ENCODE results near the gene KBTBD2.
"Not testable (repeated sequence)": the region's sequence is repeated elsewhere in the genome, so short reads cannot be mapped to it uniquely, and the experiment has no call there.

Gene KBTBD2

DNA sequence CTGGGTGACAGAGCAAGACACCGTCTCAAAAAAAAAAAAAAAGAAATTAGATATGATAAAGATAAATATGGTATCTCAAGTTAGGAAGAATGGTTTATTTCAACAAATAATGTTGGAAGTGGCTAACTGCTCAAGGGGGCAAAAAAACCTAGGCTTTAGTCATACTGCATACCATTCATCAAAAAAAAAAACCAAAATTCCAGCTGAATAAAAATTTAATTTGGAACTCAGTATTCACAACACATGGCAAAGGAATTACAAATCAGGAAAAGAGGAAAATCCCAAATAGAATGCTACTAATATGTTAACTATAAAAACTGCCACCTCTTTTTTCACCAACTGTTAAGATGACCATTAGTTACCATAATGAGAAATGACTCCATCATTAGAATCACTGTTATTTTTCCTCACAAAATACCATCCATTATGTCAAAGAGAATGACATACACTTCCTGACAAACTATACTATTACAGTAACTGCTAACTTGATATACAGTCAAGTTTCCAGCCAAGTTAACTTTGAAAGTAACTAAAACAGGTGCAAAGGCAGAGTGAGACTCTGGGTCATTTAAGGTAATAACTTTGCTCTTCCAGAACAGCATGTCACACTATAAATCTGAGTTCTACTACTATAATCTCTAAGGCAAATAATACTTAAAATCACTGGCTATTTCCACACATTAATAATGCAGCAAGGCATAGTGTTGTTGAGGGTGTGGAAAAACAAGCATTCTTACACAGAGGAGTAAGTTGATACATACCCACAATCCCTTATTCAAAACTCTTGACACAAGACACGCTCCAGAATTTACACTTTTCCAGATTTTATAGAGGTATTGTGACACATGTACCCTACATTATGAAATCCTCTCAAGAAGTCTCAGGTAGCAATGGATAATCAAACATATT lies 10.2 kb downstream of the KBTBD2 start:
- Mint-ChIP-seq H3K27me3 (no peaks in the 10 kb centered on the region), H3K4me3 (no peak overlapping the region), H3K4me1 (peaks cover 49% of the 10 kb centered on the region), H3K9me3 (no peaks in the 10 kb centered on the region), H3K27ac (no peak overlapping the region), H3K36me3 (ENCODE audit: low read depth) (peaks cover 13% of the 10 kb centered on the region)
- ATAC-seq, result no peak
- no peak for DNase-seq

DNA sequence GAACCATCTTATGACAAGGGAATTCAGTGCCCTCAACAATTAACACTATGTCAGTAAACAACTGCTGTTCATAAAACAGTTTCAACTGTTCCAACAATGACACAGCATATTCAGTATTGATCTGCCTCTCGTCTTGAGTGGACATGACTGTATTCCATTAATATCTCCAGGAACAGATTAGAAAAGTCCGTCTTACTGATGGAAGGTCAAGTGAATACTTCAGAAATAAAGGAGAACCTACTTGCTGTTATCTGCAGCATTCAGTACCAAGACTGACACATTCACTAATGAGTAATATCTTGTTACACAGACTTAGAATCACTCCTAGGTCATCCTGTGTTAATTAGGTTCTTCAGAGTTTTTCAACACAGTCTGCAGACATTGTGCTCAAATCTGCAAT lies 12.1 kb downstream of the KBTBD2 start:
- DNase-seq (no peak), ATAC-seq (peak; percentile 73)
- H3K27me3 Mint-ChIP-seq, result no peaks in the 10 kb centered on the region
- H3K9me3 Mint-ChIP-seq, result no peaks in the 10 kb centered on the region
- peaks cover 42% of the 10 kb centered on the region for H3K4me1 Mint-ChIP-seq
- H3K27ac Mint-ChIP-seq, result peak overlapping the region; percentile 47
- no peak overlapping the region for H3K4me3 Mint-ChIP-seq
- H3K36me3 Mint-ChIP-seq (ENCODE audit: low read depth), result peaks cover 18% of the 10 kb centered on the region

DNA sequence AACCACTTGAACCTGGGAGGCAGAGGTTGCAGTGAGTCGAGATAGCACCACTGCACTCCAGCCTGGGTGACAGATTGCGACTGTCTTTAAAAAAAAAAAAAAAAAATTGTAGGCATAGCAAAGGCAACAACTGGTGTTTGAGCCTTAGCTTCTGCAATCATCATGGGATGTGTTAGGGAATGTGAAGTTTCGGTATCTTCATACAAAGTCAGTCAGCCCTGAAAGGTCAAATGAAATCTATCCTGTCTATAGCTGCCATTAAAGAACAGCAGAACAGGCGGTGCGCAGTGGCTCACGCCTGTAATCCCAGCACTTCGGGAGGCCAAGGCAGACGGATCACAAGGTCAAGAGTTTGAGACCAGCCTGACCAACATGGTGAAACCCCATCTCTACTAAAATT lies 13.5 kb downstream of the KBTBD2 start:
- not testable (repeated sequence) for ATAC-seq, H3K4me3 Mint-ChIP-seq, DNase-seq, H3K9me3 Mint-ChIP-seq, H3K27ac Mint-ChIP-seq, H3K27me3 Mint-ChIP-seq
- peaks cover 21% of the 10 kb centered on the region for H3K36me3 Mint-ChIP-seq (ENCODE audit: low read depth)
- H3K4me1 Mint-ChIP-seq, result peaks cover 33% of the 10 kb centered on the region

DNA sequence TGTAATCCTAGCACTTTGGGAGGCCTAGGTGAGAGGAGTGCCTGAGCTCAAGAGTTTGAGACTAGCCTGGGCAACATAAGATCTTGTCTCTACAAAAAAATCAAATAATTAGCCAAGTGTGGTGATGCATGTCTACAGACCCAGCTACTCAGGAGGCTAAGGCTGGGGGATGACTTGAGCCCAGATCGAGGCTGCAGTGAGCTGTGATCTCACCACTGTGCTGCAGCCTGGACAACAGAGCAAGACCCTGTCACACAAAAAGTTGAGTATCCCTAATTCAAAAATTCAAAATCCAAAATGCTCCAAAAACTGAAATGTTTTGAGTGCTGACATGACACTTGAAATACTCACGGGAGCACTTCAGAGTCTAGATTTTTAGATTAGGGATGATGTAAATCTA lies 19.1 kb downstream of the KBTBD2 start:
- no peak for DNase-seq
- Mint-ChIP-seq H3K9me3 (no peaks in the 10 kb centered on the region), H3K27me3 (no peaks in the 10 kb centered on the region), H3K27ac (no peak overlapping the region), H3K4me1 (peaks cover 31% of the 10 kb centered on the region), H3K36me3 (ENCODE audit: low read depth) (peaks cover 61% of the 10 kb centered on the region), H3K4me3 (no peak overlapping the region)
- ATAC-seq, result no peak

DNA sequence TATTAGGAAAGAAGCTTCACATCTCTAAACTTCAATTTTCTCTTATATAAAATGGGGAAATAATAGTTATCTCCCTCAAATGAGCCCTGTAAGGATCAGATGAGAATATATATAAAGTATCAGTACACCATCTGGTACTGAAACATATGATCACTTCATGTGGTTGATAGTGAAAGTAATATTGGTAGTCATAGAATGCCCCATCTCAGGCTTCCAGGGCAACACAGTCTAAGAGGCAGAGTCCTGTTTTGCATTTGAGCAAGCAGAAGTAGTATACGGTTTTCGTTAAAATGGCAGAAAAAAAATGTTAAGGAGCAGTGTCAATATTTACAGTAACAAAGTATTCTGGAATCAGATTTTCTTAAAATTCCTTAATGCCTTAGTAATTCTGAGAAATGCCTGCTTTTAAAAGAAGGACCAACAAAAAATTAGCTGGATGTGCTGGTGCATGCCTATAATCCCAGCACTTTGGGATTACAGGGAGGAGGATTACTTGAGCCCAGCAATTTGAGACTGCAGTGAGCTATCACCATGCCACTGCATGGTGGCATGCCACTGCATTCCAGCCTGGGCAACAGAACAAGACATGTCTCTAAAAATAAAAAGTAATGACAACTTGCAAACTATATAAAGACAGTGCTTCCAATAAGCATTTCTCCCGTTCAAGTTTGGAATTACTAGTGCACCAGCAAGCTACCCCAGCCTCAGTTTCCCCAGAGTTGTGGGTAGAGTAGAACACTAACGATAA lies 19.8 kb downstream of the KBTBD2 start:
- Mint-ChIP-seq H3K4me1 (peaks cover 28% of the 10 kb centered on the region), H3K36me3 (ENCODE audit: low read depth) (peaks cover 61% of the 10 kb centered on the region), H3K27me3 (no peaks in the 10 kb centered on the region), H3K27ac (peak overlapping the region; percentile 7), H3K9me3 (peaks cover 3% of the 10 kb centered on the region), H3K4me3 (no peak overlapping the region)
- ATAC-seq (peak; percentile 86), DNase-seq (no peak)

DNA sequence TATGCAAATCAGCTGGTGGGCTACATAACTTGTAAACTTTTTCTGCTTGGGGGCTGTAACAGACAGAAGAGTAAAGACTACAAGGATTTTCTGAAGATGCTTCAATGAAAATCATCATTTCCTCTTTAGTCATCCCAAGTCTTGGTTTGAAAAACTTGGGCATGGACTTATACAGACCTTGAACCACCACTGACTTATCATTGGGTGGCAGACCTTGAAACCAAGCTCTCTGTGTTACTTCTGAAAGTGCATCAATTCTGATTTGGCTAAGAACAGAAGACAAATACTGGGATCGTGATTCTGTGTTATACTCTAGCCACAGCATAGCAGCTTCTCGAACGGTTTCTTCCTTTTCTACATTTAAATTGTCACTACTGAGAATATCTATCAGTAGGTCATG lies 21.3 kb downstream of the KBTBD2 start:
- no peaks in the 10 kb centered on the region for H3K27me3 Mint-ChIP-seq
- ATAC-seq (no peak), DNase-seq (no peak)
- H3K36me3 Mint-ChIP-seq (ENCODE audit: low read depth), result peaks cover 72% of the 10 kb centered on the region
- H3K4me3 Mint-ChIP-seq, result no peak overlapping the region
- peaks cover 10% of the 10 kb centered on the region for H3K9me3 Mint-ChIP-seq
- no peak overlapping the region for H3K27ac Mint-ChIP-seq
- H3K4me1 Mint-ChIP-seq, result peaks cover 23% of the 10 kb centered on the region

DNA sequence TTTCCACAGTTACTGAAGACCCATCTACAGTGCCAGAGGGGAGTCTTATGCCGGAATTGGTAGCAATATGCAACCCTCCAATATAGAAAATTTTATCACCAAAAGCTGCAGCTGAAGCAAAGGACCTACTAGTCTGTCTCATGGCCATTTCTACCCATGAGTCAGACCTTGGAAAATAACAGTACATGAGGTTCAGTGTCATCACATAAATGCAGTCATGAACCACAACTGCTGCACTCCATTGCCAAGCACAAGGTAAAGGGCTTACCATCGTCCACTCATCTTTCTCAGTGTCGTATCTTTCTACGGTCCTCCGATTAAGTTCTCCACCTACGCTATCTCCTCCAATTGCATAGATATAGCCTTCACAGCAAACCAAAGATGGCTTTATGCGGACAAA lies 21.8 kb downstream of the KBTBD2 start:
- H3K9me3 Mint-ChIP-seq, result peaks cover 10% of the 10 kb centered on the region
- peaks cover 23% of the 10 kb centered on the region for H3K4me1 Mint-ChIP-seq
- H3K27ac Mint-ChIP-seq, result peak overlapping the region; percentile 17
- ATAC-seq (peak; percentile 50), DNase-seq (no peak)
- no peak overlapping the region for H3K4me3 Mint-ChIP-seq
- no peaks in the 10 kb centered on the region for H3K27me3 Mint-ChIP-seq
- H3K36me3 Mint-ChIP-seq (ENCODE audit: low read depth), result peaks cover 69% of the 10 kb centered on the region

DNA sequence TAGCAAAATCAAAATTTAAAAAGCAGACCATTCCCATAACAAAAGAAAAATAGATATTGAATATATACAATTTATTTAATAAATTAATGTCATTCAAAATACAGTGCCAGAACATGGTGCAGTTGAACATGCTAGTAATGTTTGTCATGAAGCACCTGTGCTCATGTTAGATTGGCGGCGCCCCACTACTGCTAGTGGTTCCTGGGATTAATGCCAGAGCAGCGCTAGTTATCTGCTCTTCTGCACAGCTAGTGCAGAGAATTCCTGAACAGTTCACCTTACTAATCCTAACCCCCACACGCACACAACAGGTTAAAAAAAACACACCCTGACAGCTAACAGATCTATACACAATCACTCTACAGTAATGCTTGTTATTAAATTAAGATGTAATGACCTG lies 23.4 kb downstream of the KBTBD2 start:
- Mint-ChIP-seq H3K9me3 (peaks cover 10% of the 10 kb centered on the region), H3K4me3 (no peak overlapping the region), H3K36me3 (ENCODE audit: low read depth) (peaks cover 66% of the 10 kb centered on the region), H3K27me3 (no peaks in the 10 kb centered on the region), H3K27ac (no peak overlapping the region), H3K4me1 (peaks cover 23% of the 10 kb centered on the region)
- no peak for ATAC-seq
- DNase-seq, result no peak

DNA sequence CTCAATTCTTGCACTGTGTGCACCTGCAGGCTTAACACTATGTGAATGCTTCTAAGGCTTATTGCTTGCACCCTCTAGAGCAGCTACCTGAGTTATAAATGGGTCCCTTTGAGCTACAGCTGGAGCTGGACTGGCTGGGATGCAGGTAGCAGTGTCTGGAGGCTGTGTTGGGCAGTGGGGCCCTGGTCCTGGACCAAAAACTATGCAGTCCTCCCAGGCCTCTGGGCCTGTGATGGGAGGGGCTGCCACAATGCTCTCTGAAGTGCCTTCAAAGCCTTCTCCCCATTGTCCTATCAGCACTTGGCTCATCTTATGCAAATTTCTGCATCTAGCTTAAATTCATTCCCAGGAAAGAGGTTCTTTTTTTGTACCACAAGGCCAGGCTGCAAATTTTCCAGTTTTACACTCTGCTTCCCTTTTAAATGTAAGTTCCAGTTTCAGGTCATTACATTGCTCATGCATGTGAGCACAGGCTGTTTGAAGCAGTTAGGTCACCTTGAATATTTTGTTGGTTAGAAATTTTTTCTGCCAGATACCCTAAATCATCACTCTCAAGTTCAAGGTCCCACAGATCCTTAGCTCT lies 26.0 kb downstream of the KBTBD2 start:
- no peak for ATAC-seq
- Mint-ChIP-seq H3K27ac (no peak overlapping the region), H3K27me3 (no peaks in the 10 kb centered on the region), H3K9me3 (peaks cover 10% of the 10 kb centered on the region), H3K4me3 (no peak overlapping the region), H3K4me1 (peaks cover 10% of the 10 kb centered on the region), H3K36me3 (ENCODE audit: low read depth) (peaks cover 45% of the 10 kb centered on the region)
- DNase-seq, result no peak

DNA sequence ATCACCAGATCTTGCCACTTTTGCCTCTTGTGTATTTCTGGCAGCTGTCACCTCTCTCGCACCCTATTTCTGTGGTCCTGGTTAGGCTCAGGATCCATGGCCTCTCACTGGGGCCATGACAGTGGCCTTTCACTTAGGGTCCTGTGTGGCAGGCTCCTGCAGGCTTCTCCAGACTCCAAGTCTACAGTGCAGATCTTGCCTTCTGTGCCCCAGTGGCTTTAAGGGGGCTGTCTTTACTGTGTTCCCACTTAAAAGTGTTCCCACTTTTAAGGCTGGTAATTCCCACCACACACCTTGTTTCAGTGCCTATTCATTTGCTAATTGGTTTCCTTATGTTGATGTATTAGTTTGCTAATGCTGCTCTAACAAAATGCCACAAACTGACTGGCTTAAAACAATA lies 27.7 kb downstream of the KBTBD2 start:
- H3K9me3 Mint-ChIP-seq, H3K4me3 Mint-ChIP-seq, H3K4me1 Mint-ChIP-seq, H3K27me3 Mint-ChIP-seq, H3K27ac Mint-ChIP-seq, DNase-seq, ATAC-seq: not testable (repeated sequence)
- H3K36me3 Mint-ChIP-seq (ENCODE audit: low read depth), result peaks cover 30% of the 10 kb centered on the region

DNA sequence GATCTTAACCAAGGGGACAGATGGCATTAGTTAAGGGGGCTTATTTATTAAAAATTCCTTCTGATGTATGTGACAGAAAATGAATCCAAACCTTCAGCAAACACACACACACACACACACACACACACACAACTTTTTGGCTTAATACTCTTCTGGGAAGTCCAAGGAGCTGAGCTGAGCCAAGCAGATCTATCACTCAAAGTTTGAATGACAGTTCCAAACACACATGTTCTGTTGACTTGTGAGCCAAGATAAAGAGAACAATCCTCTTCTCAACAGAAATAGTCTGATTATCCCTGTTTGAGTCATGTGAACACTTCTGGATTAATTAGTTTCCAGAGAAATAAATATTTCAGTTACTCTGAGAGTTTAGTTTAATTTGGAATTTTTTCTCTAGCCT lies 31.5 kb downstream of the KBTBD2 start:
- H3K36me3 Mint-ChIP-seq (ENCODE audit: low read depth), result no peaks in the 10 kb centered on the region

DNA sequence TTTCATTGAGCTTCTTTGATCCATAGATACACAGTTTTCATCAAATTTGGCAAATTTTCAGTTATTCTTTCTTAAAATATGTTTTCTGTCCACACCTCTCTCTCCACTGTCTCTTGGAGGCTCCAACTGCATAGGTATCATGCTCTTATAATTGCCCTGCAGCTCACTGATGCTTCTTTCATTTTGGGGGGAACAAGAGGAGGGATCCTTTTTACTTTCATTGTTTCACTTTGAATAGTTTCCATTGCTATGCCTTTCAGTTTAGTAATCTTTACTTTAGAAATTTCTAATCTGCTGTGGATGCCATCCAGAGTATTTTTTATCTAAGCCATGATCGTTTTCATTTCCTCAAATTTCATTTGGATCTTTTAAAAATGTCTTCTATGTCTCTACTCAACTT lies 32.9 kb downstream of the KBTBD2 start:
- Mint-ChIP-seq H3K4me3 (no peak overlapping the region), H3K4me1 (peaks cover 12% of the 10 kb centered on the region), H3K27me3 (peaks cover 13% of the 10 kb centered on the region), H3K36me3 (ENCODE audit: low read depth) (no peaks in the 10 kb centered on the region), H3K9me3 (no peaks in the 10 kb centered on the region), H3K27ac (no peak overlapping the region)
- peak; percentile 20 for ATAC-seq
- no peak for DNase-seq

More for the DNA sequence above, 31.5 kb downstream of the KBTBD2 start:
- DNase-seq, result no peak
- Mint-ChIP-seq H3K9me3 (no peaks in the 10 kb centered on the region), H3K27me3 (peaks cover 3% of the 10 kb centered on the region), H3K4me3 (no peak overlapping the region), H3K4me1 (peaks cover 12% of the 10 kb centered on the region), H3K27ac (no peak overlapping the region)
- ATAC-seq, result no peak

DNA sequence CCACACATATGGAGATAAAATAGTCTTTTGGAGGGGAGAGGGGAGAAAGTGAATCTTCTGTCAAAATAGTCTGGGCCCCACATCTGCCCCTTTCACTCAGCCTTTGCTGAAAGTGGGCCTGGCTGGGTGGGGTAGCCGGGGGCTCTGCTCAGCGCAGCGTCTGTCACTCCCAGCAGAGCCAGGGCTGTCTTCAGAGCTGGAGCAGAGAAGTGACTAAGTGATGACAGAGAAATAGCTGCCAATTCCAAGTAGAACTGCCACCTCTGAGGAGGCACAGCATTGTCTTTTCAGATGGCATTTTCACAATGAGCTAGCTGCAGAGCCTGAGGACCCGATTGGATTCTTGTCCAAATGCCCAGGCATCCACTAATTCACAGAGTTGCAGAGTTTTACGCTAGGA lies 34.5 kb downstream of the KBTBD2 start:
- not testable (repeated sequence) for H3K27ac Mint-ChIP-seq; ATAC-seq; H3K4me3 Mint-ChIP-seq; H3K36me3 Mint-ChIP-seq (ENCODE audit: low read depth); DNase-seq; H3K9me3 Mint-ChIP-seq
- peaks cover 19% of the 10 kb centered on the region for H3K27me3 Mint-ChIP-seq
- H3K4me1 Mint-ChIP-seq, result peaks cover 12% of the 10 kb centered on the region

DNA sequence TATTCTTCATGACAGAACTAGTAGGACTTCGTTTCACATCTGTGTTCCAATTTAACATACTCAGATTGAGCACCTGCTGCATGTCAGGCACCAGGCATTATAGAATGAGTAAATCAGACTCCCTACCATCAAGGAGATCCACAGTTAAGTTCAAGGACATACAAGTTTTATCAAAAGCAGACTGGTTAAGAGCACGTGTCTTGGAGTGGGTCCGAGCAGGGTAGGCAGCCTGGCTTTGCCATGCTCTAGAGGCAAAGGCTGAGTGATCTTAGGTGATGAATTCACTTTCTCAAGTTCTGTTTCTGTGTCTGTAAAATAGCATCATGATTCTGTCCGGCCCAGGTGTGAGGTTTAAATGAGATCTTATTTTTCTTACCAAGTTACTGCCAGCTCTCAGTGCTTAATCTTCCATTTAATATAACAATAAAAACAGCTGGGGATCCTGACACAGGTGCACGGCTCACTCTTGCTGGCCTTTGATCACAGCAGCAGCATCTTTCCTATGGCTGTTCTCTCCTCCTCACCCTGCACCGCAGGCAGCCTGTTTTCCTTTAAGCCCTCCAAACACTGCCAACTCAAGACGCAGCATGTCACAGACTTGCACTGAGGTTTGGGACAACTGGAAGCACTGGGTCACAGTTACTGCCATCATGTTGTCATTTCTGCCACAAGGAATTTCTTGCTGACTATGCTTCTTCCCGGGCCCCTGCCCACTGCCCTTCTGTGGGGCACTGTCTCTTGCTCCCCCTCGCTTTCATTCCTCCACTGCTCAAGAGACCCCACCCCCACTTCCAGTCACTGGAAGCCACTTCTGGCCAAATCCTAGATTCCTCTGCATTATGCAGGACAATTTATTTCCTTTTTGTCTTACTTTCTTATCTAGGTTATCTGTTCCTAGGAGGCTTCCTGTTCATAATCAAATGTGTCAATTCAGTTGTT lies 35.5 kb downstream of the KBTBD2 start:
- not testable (repeated sequence) for H3K27ac Mint-ChIP-seq

More for the DNA sequence above, 35.5 kb downstream of the KBTBD2 start:
- H3K36me3 Mint-ChIP-seq (ENCODE audit: low read depth); ATAC-seq; H3K4me3 Mint-ChIP-seq; H3K9me3 Mint-ChIP-seq; DNase-seq: not testable (repeated sequence)
- H3K27me3 Mint-ChIP-seq, result peaks cover 25% of the 10 kb centered on the region
- H3K4me1 Mint-ChIP-seq, result peaks cover 12% of the 10 kb centered on the region
